Tibial nerve (tissue), 4 donors: ENCODE results near the gene ZC3H12C. TPM values are rescaled to one million over a fixed set of nuclear protein-coding genes. Genes with fewer than 3 reads are reported as not detected.
A peak's percentile ranks its signal among the peaks of the same experiment; 100 is the strongest.

ENCODE experiments used
- DNase-seq, 2 donors: peaks; one replicate each; pipeline ENCODE4 v3.0.0-alpha.2; 2019; ENCODE audit warnings: low spot score in 2 of 2
- H3K27ac ChIP-seq, 4 donors: fragments of 200-600 bp; sonication (generic) in 3 of 4; one replicate each; pipeline ENCODE4 v1.5.1; 2017 to 2019; ENCODE audit warnings: mild to moderate bottlenecking in 1 of 4
- H3K27me3 ChIP-seq, 2 donors: fragments of 200-600 bp; sonication (generic) in 1 of 2; one replicate each; pipeline versions ENCODE4 v1.5.1 to v1.6.0; 2017 to 2019
- H3K36me3 ChIP-seq, 3 donors: fragments of 200-600 bp; sonication (generic); one replicate each; pipeline ENCODE4 v1.5.1; 2018 to 2019
- H3K4me1 ChIP-seq, 4 donors: fragments of 200-600 bp; sonication (generic) in 3 of 4; one replicate each; pipeline ENCODE4 v1.5.1; 2017 to 2019
- H3K4me3 ChIP-seq, 4 donors: fragments of 200-600 bp; sonication (generic) in 3 of 4; one replicate each; pipeline ENCODE4 v1.5.1; 2017 to 2019; ENCODE audit warnings: mild to moderate bottlenecking in 1 of 4, moderate library complexity in 1 of 4
- H3K9me3 ChIP-seq, 4 donors: fragments of 200-600 bp; sonication (generic) in 3 of 4; one replicate each; pipeline ENCODE4 v1.5.1; 2017 to 2019
- EP300 ChIP-seq, 2 donors: sonication (generic); formaldehyde crosslinking; IDR thresholded peaks; one replicate each; pipeline ENCODE4 v1.6.1; 2017; ENCODE audit warnings: antibody characterized with exemption in 2 of 2, mild to moderate bottlenecking in 1 of 2
- POLR2A ChIP-seq, 2 donors: fragments of 450-650 bp; IDR thresholded peaks; one replicate each; pipeline ENCODE4 v1.6.1; 2017; ENCODE audit warnings: antibody characterized with exemption in 2 of 2, mild to moderate bottlenecking in 2 of 2, moderate library complexity in 2 of 2
- WGBS, 2 donors: methylation state at CpG; one replicate each; pipeline ENCODE4 v1.1.5; 2018; 5-methylcytosine and 5-hydroxymethylcytosine counted together
- total RNA-seq, 4 donors: library from RNA; depleted of rRNA; stranded (reverse); fragments of >200 nt; gene quantifications; one replicate each; pipeline ENCODE4 v1.1.0, GENCODE V29; 2016
- TF ChIP-seq, protein P1 (sequence below), 5 experiments: fragments of 200-600 bp in 3 of 5; fragments of 450-650 bp in 2 of 5; sonication (generic) in 3 of 5; IDR thresholded peaks; one replicate each; pipeline ENCODE4 v1.5.1; 2016 to 2019; ENCODE audit warnings: antibody characterized with exemption in 5 of 5, mild to moderate bottlenecking in 3 of 5, moderate library complexity in 2 of 5

The ZC3H12C gene
- total RNA-seq, 4 donors from 2014 or later: 15.9 to 26.0 (median 19.4) TPM

DNA sequence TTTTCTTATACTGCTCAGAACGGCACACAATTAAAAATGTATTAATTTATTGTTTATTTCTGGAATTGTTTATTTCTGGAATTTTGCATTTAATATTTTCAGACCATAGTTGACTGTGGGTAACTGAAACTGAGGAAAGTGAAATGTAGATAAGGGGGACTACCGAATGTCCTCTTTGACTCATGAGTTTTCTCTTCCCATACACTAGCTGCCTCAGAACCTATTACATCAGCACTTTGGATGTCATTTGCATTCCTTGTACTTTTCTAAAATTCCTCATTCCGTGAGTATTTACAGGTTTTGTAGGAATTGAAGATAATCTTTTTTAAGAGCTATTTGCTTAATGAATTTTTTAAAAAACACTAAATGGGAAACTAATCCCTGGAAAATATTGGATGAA lies 29.8 kb downstream of the ZC3H12C start:
- H3K27ac ChIP-seq: peak overlapping the region in 1 of 4 donors; percentile 31
- WGBS, 2 donors: 44 to 55% methylated on average over 3 of the region's 3 CpGs
- no peak overlapping the region for H3K4me3 ChIP-seq
- H3K27me3 ChIP-seq: no peaks in the 10 kb centered on the region
- no peak for DNase-seq
- TF ChIP-seq, protein P1, sequence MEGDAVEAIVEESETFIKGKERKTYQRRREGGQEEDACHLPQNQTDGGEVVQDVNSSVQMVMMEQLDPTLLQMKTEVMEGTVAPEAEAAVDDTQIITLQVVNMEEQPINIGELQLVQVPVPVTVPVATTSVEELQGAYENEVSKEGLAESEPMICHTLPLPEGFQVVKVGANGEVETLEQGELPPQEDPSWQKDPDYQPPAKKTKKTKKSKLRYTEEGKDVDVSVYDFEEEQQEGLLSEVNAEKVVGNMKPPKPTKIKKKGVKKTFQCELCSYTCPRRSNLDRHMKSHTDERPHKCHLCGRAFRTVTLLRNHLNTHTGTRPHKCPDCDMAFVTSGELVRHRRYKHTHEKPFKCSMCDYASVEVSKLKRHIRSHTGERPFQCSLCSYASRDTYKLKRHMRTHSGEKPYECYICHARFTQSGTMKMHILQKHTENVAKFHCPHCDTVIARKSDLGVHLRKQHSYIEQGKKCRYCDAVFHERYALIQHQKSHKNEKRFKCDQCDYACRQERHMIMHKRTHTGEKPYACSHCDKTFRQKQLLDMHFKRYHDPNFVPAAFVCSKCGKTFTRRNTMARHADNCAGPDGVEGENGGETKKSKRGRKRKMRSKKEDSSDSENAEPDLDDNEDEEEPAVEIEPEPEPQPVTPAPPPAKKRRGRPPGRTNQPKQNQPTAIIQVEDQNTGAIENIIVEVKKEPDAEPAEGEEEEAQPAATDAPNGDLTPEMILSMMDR (IDR thresholded peaks at IDR 0.05): no peak
- TF ChIP-seq POLR2A (IDR thresholded peaks at IDR 0.05) (no peak), EP300 (IDR thresholded peaks at IDR 0.05) (no peak)
- peaks cover 0 to 29% (median 0%) of the 10 kb centered on the region in 4 donors for H3K4me1 ChIP-seq
- no peaks in the 10 kb centered on the region for H3K9me3 ChIP-seq
- H3K36me3 ChIP-seq: peaks cover 0 to 4% (median 0%) of the 10 kb centered on the region in 3 donors

DNA sequence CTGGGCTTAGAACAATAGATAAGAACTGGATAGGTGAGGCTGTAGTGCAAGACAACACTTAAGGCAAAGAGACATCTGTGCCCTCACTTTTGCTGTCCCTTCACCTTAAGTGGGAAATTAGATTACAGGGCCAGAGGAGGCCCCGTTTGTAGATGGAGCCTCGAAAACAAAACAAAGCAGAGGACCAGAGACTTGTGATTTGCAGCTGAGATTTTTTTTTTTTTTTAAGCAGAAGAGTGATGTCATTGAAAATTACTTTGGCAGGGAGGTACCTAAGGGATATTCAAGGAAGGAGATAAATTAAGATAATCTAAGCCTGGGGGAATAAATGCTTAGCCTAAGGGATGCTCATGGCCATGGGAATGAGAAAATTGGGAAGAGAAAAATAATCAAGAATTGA lies 31.4 kb downstream of the ZC3H12C start:
- Histone ChIP-seq H3K36me3 (peaks cover 0 to 4% (median 0%) of the 10 kb centered on the region in 3 donors), H3K9me3 (no peaks in the 10 kb centered on the region), H3K4me3 (no peak overlapping the region), H3K27me3 (no peaks in the 10 kb centered on the region), H3K27ac (no peak overlapping the region), H3K4me1 (peaks cover 0 to 44% (median 0%) of the 10 kb centered on the region in 4 donors)
- WGBS, 2 donors: 61 to 85% methylated on average over 2 of the region's 2 CpGs
- no peak for DNase-seq
- TF ChIP-seq POLR2A (IDR thresholded peaks at IDR 0.05) (no peak), EP300 (IDR thresholded peaks at IDR 0.05) (no peak)
- TF ChIP-seq, protein P1 (IDR thresholded peaks at IDR 0.05): no peak

DNA sequence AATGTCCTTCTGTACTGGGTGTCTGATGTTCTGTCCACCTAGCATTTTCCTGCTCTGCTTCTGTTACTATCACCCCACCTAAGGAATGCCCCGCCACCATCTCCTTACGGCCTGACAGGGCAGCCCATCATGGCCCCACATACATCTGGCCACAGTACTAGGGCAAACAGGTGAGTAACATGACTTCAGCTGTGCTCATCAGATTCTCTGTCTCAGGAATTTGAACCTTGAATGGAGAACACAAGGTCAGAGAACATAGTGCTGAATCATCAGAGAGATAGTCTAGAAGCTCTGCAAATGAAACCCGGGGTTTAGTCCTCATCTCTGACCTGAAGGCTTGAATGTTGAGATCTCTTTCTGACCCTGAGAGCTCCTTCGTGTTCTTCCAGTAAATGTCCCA lies 32.4 kb downstream of the ZC3H12C start:
- H3K27ac ChIP-seq: no peak overlapping the region
- H3K36me3 ChIP-seq: peaks cover 0 to 4% (median 0%) of the 10 kb centered on the region in 3 donors
- H3K4me3 ChIP-seq: no peak overlapping the region
- no peaks in the 10 kb centered on the region for H3K27me3 ChIP-seq
- WGBS, 2 donors: 87 to 97% methylated on average over 4 of the region's 4 CpGs
- no peaks in the 10 kb centered on the region for H3K9me3 ChIP-seq
- H3K4me1 ChIP-seq: peaks cover 0 to 47% (median 3%) of the 10 kb centered on the region in 4 donors
- TF ChIP-seq EP300 (IDR thresholded peaks at IDR 0.05) (no peak), POLR2A (IDR thresholded peaks at IDR 0.05) (no peak)
- TF ChIP-seq, protein P1 (IDR thresholded peaks at IDR 0.05): no peak
- DNase-seq: no peak

DNA sequence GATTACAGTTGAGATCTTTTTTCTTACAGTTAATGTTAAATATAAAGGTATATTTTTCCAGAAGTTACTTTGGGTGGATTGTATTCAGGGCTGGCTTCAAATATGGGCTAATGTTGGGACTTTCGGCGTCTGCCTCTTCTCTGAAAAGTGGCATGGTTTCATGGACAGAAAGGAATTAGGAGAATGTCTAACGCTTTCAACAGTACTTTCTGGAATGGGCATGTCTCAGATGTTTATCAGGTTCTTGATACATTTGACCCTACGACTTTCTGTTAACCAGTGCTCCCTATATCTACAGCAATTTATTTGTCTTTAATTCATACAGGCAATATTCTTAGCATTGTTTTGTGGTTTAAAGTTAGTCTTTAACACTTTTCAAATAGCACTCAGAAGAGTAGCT lies 33.7 kb downstream of the ZC3H12C start:
- Histone ChIP-seq H3K27ac (no peak overlapping the region), H3K9me3 (no peaks in the 10 kb centered on the region), H3K27me3 (no peaks in the 10 kb centered on the region), H3K4me1 (peaks cover 0 to 41% (median 7%) of the 10 kb centered on the region in 4 donors), H3K36me3 (peaks cover 0 to 4% (median 0%) of the 10 kb centered on the region in 3 donors), H3K4me3 (no peak overlapping the region)
- DNase-seq: no peak
- WGBS, 2 donors: 57 to 79% methylated on average over 4 of the region's 4 CpGs
- TF ChIP-seq, protein P1 (IDR thresholded peaks at IDR 0.05): no peak
- no peak for TF ChIP-seq EP300 (IDR thresholded peaks at IDR 0.05)
- no peak for TF ChIP-seq POLR2A (IDR thresholded peaks at IDR 0.05)

DNA sequence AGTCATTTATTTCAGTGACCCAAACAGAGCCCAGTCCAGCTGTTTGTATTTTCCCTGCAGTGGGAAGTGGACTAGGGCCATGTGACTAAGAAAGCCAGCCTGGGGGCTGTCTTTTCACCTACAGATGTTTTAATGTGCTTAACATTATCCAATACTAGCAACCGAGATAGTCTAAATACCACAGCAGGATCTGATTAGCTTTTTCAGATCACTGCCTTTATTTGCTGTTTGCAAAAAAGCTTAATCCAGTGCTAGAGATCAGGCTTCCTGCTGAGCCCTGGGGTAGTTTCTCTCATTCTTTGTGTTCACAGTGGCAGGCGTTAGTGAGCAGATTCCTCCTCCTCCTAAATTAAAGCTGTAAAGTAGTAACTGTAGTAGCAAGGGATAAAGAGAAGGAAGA lies 35.0 kb downstream of the ZC3H12C start:
- Histone ChIP-seq H3K4me3 (no peak overlapping the region), H3K27me3 (no peaks in the 10 kb centered on the region), H3K4me1 (peaks cover 0 to 41% (median 7%) of the 10 kb centered on the region in 4 donors), H3K9me3 (no peaks in the 10 kb centered on the region), H3K36me3 (peaks cover 0 to 4% (median 0%) of the 10 kb centered on the region in 3 donors), H3K27ac (peak overlapping the region in 1 of 4 donors; percentile 2)
- TF ChIP-seq POLR2A (IDR thresholded peaks at IDR 0.05) (no peak), EP300 (IDR thresholded peaks at IDR 0.05) (no peak)
- TF ChIP-seq, protein P1 (IDR thresholded peaks at IDR 0.05): no peak
- DNase-seq: no peak
- 17 to 20% methylated on average over 2 of the region's 2 CpGs for WGBS, 2 donors
